HG02840 (cell line): Measurements from ENCODE around the gene HSDL2.

Experiments used
- ATAC-seq: cut with Tn5 transposase; IDR thresholded peaks from one replicate; pipeline ENCODE4 v1.9.1; 2021; ENCODE audit warnings: mild to moderate bottlenecking, moderate library complexity, moderate number of reproducible peaks; ENCODE audit not compliant: unreplicated experiment, low FRiP score

Gene HSDL2

DNA sequence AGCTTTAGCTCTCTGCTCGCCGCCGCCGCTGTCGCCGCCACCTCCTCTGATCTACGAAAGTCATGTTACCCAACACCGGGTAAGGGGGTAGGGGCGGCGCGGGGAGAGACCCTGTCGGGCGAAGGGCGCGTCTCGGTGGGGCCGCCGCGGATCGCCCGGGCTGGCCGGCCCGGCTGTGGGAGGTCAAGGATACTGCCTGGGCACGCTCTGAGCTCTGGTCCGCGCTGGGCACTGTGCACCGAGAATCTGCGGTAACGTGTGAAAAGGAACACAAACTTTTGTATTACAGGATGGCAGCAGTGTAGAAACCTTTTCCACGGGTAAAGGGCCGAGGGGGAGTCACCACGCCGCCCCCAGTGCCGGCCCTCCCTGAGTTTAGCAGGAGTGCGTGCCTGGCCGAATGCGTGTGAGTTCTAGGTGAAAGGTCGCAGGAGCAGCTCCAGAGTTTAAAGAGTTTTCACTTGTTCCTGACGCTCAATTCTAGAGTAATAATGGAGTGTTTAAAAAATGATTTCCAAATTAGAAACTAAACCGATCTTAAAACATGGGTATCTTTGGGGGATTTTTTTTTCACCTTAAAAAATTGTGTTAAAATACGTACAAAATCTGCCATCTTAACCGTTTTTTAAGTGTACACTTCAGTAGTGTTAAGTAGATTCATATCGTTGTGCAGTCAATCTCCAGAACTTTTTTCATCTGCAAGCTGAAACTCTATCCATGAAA is at the start of gene HSDL2:
Gene HSDL2 (plus strand): TSS at position 7 of the 723 bp plus-strand sequence. CDS start 56 bp downstream, at position 63.
- peak; percentile 15 for ATAC-seq

DNA sequence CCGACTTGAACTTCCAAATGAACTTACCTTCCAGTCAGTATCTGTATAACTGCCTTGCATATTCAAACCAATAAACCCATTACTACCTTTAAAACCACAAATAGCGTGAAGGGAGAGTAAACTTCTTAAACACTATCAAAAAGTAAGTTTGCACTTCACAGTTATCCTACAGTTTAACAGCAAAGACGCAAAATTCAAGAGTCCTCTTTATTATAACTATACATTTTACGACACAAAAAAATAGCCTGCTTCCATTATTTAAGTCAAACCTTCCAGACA is 48.3 kb upstream of the HSDL2 start:
- no peak for ATAC-seq

DNA sequence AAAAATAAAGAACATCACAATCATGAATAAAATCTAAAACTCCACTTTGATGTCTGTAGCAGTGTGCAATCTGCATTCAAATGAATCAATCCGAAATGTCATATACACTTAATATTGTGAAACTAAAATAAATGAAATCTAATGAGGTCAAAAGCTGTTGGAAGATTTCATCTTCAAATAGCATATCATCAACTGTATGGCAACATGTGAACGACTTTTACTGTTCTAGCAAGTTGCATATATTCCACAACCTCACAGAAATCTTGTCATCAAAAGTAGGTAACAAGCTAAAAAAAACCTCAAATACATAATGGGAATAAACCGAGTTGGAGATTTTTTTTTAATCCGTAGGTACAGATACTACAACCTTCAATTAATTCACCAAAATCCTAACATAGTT is 47.7 kb upstream of the HSDL2 start:
- no peak for ATAC-seq

DNA sequence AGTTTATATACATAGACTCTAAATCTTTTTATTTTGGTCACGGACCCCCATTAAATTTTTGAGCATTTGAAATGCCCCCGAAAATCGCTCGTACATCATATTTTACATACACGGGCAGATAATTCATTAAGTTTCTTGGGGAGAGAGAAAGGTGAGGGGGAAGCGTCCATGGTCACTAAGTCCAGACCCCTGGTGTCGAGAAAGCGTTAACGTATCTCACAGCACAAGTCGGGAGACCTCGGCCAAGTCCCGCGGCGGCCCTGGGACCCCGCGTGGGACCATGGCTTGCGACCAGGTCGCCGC is 47.3 kb upstream of the HSDL2 start:
- no peak for ATAC-seq

DNA sequence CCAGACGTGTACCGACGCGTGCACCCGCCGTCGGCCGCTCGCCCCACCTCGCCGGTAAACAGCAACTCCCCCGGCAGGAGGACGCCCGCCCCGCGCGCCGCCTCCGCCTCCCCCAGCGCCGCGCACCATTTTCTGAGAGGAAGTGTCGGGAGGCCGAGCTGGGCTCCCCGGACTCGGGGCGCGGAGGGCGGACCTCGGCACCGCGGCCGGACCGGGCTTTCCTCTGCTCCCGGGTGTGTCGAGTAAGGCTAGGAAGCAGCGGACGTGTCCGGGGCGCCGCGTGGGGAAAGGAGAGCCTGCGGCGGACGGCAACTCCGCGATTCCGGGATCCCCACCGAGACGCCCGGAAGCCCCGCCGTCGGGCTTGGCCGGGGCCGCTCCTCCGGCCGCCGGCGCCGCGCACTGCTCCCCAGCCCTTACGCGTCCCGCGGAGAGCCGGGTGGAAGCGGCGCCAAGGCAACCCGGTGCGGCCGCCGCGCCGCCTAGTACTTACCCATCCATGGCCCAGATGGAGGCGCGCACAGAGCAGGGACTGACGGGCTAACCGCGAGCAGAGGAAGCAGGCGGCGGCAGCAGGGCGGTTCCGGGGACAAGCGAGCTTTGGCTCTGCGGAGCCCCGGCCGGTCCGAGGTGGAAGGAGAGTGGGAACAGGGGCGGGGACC is 46.8 kb upstream of the HSDL2 start, which contains the start of gene PTBP3:
Gene PTBP3 (minus strand): TSS at position 643 of the 662 bp plus-strand sequence. CDS start 35,754 bp downstream, outside the sequence.
- peak; percentile 53 for ATAC-seq

DNA sequence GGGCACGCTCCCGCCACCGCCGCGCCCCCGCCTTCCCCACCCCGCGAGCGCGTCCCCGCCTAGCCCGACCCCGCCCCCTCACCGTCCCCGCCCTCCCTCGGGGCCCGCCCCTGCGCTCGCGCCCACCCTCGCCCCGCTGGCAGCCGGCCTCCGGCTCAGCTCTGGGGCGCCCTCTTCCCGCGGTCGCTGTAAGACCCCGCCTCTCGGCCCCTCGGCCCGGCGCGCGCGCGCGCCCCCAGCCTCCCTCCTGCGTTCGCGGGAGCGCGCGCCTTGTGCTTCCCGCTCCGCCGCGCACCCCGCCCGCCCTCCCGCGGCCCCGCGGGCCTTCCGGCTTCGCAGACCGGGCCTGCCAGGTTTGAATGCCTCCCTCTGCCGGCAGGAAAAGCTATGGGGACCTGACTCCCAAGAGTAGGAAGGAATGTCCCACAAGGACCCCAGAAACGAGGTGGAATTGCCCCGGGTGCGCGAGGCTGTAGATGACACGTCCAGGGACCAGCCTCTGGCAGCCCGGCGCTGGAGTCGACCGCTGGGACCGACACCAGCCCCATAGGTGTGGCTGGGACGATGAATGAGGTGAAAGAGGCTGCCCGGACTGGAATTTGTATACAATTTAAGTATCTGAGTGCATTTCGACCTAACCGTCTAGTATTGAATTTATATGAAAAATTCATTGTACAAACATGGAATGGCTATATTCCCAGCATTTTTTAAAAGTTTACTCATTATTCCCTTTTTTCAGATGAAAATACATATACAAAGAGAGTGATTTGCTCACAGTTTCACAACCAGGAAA is 46.1 kb upstream of the HSDL2 start:
- peak; percentile 75 for ATAC-seq

DNA sequence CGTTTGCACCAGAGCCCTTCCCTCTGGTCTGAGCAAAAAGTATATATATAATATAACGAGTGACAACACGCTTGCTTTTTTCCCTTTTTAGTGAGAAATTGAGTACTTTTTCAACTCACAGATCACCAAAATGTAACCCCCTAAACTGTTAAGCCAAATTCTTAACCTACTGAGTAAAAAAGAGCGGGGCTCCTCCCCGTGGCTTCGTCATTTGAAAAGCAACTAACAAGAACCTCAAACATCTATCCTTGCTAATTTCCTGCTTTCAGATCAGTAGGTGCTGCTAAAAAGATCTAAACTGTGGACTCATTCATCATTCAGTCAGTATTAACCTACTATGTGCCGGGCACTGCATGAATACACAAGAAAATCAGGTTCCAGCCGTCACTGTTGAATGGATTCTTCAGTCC is 45.5 kb upstream of the HSDL2 start:
- no peak for ATAC-seq

DNA sequence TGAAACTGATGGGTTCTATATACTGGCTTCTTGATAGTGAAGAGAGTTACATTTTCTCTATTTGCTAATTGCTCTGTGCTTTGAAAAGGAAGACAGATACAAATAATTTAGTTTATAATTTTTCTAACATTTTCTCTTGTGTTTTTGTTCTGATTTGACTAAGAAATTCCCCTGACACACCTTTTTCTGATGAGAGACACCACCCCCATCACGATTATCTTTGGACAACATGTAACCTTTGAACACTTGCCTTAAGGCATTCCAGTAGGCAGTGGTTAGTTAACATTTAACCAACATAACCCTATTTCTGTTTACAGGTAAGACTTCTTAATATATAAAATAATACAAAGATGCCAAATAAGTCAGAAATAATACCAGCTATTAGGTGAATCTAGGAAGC is 42.4 kb upstream of the HSDL2 start:
- no peak for ATAC-seq

DNA sequence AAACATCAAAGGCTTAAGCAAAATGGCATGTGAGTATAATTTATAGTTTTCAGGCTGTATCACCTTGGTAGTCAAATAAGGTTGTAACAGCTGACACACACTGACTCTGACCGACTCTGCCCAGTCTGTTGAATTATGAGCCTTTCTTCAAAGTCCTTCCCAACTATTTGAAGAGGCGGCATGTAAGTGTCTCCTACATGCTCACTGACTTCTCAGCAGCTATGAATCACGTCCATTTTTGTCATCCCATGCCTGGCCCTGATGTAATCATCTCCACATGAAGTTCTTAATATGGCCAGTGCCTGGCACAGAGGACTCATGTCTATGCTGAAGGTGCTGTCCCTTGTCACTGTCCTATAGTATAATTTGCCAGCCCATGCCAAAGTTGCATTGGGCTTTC is 41.3 kb upstream of the HSDL2 start:
- ATAC-seq: no peak

DNA sequence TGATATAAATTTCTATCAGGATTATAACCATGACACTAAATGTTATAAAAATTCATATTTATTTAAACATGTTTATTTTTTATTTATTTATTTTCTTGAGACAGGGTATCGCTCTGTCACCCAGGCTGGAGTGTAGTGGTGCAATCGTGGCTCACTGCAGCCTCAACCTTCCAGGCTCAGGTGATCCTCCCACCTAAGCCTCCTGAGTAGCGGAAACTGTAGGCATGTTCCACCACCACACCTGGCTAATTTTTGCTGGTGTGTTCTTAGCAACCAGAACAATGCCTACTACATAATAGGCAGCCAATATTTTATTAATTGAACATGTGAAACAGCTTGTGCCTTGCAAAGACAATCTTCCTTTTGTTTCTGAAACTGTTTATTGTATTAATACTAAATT is 40.0 kb upstream of the HSDL2 start:
- no peak for ATAC-seq

DNA sequence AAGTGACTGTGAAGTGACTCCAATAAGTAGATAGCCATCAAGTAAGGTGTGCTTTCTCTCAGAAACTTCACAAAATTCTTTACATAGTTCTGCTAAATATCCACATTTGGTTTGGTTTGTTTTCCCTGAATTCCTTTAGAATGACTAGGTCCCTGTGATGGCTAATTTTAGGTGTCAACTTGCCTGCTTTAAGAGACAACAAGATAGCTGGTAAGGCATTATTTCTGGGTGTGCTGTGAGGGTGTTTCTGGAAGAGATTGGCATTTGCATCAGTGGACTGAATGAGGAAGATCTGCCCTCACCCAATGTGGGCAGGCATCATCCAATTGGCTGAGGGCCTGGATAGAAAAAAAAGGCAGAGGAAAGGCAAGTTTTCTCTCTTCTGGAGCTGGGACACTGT is 38.2 kb upstream of the HSDL2 start:
- no peak for ATAC-seq

DNA sequence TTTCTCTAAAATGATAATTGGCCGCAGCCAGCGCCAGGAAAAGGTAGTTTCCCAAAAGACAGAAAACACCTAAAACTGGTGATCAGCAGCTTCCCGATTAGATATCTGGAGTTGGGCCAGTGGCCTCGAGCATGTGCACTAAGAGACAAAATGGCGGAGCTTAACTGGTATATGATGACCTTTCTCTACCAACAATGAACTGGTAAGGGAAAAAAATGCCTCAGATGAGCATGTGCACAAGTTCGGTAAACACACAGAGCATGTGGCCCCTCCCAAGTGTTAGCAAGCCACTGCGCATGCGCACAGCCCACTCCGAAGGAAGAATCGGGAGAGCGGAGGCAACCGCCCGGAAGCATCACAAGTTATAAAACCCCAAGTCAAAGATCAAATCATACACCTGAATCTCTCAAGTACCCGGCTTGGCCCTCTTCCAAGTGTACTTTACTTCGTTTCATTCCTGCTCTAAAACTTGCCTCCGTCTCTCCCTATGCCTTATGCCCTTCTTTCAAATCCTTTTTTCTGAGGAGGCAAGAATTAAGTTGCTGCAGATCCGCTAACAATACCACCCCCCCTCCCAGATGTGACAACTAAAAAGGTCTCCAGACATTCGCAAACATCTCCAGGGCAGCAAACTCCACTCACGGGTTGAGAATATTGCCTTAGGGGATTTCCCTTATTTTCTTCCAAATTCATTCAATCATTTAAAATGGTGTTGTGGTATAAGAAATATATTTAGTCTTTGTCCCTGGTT is 31.5 kb upstream of the HSDL2 start:
- no peak for ATAC-seq

DNA sequence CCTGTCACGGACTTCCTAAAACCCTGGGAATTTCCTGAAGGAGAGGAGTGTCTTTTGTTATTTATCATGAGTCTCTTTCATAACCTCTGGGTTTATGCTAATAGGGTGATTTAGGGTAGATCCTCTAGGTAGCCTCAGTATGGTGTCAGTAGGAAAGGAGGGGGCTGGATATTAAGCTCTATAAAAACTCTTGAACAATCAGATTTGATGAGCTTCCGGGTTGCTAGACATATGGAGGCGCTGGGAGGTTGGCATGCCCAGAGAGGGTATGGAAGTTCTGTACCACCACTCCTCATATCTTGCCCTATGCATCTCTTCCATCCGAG is 30.9 kb upstream of the HSDL2 start:
- no peak for ATAC-seq

DNA sequence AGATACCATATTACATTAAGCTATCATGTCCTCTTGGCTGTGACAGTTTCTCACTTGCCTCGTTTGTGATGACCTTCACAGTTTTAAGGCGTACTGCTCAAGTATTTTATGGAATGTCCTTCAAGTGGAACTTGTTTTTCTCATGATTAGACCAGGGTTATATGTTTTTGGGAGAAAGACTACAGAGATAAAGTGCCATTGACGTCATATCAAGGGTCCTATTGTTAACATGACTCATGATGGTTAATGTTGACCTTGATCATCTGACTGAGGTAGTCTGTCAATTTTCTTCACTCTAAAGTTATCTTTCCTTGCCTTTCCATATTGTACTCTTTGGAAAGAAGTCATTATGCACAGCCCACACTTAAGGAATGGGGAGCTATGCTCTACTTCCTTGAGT is 28.7 kb upstream of the HSDL2 start:
- ATAC-seq: no peak

DNA sequence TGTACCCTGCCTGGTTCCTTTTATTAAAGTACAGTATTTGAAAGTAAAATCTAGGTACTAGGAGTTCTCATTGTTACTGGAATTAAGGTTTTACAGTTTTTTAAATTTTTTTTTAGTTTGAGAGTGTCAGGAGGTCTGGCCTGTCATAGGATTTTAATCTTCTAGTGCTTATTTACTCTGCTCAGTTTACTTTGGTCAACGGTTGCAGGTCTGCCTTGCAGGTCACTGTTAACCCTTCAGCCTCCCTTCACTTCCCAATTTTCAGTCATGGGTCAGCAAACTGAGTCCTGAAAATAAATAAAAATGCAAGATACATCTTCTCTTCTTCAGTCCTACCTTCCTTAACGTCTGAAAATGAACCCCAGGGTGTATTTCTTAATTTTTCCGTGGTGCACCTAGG is 27.7 kb upstream of the HSDL2 start:
- no peak for ATAC-seq

DNA sequence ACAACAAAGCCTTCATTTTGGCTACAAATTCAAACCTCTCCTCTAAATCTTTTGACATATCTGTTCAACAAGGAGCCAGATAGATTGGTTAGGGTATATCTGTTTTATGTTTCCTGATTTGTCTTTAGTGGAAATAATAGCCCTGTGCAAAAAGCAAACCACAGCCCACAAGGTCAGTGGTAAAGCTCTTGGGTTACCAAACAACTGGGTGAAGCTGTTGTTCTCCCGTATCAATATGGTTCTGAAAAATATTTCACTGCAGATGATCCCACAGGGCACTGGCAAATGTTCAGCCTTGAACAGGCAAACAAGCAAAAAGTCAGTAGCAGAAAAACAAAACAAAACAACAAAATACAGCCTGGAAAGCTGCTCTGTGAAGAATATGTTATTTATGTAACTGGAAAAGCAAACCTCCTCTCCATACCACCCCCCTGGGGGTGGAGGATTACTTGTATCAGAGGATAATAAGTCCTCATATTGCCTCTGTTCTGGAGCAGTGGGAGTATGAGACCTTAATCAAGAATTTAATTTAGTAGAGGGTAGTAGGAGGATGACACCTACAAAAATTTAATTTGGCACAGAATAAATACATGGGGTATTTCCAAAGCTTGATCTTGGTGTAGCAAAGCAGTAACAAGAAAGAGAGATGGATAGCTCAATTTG is 25.7 kb upstream of the HSDL2 start:
- ATAC-seq: no peak

DNA sequence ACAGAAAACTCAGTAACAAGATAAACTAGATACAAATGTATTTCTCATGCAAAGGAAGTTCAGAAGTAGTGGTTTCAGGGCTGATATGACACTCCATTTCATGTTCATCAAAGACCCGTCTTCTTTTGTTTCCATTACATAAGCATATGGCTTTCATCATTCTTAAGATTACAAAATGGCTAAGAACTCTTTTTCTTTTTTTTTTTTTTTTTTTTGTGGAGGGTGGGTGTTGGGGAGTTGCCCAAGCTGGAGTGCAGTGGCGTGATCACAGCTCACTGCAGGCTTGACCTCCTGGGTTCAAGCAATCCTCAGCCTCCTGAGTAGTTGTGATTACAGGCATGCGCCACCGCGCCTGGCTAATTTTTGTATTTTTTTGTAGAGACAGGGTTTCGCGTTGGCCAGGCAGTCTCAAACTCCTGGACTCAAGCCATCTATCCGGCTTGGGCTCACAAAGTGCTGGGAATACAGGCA is 24.4 kb upstream of the HSDL2 start:
- no peak for ATAC-seq

DNA sequence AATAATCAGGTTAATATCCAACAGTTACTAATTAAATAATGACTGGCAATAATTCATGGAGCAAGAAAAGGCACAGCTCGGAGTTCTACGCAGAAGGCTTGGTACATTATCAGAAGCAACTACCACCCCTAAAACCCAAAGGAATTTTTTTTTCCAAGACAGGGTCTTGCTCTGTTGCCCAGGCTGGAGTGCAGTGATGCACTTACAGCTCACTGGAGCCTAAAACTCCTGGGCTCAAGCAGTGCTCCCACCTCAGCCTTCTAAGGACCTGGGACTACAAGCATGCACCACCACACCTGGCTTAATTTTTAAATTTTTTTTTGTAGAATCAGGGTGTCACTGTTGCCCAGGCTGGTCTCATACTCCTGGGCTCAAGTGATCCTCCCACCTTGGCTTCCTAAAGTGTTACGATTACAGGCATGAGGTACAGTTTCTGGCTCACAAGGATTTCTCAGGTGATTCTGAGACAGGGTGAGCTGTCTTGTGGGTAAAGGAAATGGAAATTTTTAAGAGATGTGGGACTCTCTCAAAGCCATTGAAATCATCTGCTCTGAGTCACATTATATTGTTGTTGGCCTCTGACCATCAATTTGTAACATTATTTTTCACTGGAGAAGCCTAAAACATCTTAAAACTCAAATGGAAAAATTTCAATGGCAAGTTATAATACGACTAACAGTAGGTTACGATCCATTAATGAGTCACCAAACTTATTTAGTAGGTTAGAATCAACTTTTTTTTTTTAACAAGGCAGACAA is 19.7 kb upstream of the HSDL2 start:
- ATAC-seq: no peak

DNA sequence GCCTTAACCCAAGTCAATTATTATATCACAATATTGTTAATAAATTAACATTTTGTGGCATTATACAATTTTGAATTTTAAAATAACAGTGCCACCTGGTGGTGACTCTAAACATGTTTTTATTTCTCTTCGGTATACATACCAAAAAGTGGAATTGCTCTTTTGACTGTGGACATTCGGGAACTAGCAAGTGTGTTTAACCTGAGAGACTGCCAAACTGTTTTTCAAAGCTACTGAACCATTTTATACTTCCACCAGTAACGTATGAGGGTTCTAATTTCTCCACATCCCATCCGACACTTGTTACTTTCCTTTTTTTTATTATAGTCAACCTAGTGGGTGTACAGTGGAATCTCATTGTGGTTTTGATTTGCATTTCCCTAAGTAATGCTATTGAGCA is 18.3 kb upstream of the HSDL2 start:
- no peak for ATAC-seq

DNA sequence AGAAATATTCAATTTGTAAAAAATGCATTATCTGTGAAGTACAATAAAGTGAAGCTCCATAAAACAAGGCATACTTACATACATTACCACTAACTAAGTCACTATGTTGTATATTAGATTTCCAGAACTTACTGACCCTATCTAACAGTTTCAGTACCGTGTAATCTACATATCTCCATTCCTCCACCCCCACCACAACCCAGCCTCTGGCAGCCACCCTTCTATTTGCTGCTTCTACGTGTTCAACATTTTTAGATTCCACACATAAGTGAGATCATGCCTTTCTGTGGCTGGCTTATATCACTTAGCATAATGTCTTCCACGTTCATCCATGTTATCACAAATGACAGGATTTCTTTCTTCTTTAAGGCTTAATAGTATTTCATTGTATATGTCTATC is 15.1 kb upstream of the HSDL2 start:
- ATAC-seq: no peak
